HAP-1 (cell line): Measurements from ENCODE around the gene ADGB.
A peak's percentile ranks its signal among the peaks of the same experiment; 100 is the strongest.
"Not testable (repeated sequence)": the region's sequence is repeated elsewhere in the genome, so short reads cannot be mapped to it uniquely, and the experiment has no call there.

ENCODE experiments used
- DNase-seq, 2 experiments: peaks; one replicate each; pipeline ENCODE4 v3.0.0-alpha.2; 2016 to 2020; ENCODE audit warnings: low spot score in 2 of 2
- H3K27me3 ChIP-seq: fragments of 250-450 bp; sonication (Bioruptor Pico); 2 replicates; pipeline ENCODE4 v1.5.1; 2020; ENCODE audit warnings: low read depth, mild to moderate bottlenecking, moderate library complexity
- H3K36me3 ChIP-seq: fragments of 250-450 bp; sonication (Bioruptor Pico); replicated peaks from 2 replicates; pipeline ENCODE4 v1.5.1; 2020; ENCODE audit warnings: mild to moderate bottlenecking
- H3K4me1 ChIP-seq: fragments of 250-450 bp; sonication (Bioruptor Pico); 2 replicates; pipeline ENCODE4 v1.5.1; 2020; ENCODE audit warnings: mild to moderate bottlenecking
- H3K4me3 ChIP-seq: fragments of 250-450 bp; sonication (Bioruptor Pico); 2 replicates; pipeline ENCODE4 v1.5.1; 2020; ENCODE audit warnings: mild to moderate bottlenecking, moderate library complexity
- H3K9me3 ChIP-seq: fragments of 250-450 bp; sonication (Bioruptor Pico); 2 replicates; pipeline ENCODE4 v1.5.1; 2020; ENCODE audit warnings: mild to moderate bottlenecking, moderate library complexity
- in situ Hi-C: fragments of 300-500 bp; cut with MboI; formaldehyde crosslinking; loops from 3 replicates; pipeline ENCODE4 v1.14.3; 2020; ENCODE audit warnings: low sequenced_read_pairs, inconsistent platforms, mixed read lengths

Gene ADGB

GRCh38 chr6:146598772-146599405 is at the start of gene ADGB:
TSS of gene ADGB (plus strand) at chr6:146598972. CDS start at chr6:146599041, 69 bp downstream.
- no peaks in the 10 kb centered on the region for H3K36me3 ChIP-seq
- in situ Hi-C loops, result no loop called here
- H3K4me1 ChIP-seq, result no peaks in the 10 kb centered on the region
- no peak within 1 kb of the TSS for H3K4me3 ChIP-seq
- H3K9me3 ChIP-seq, result no peaks in the 10 kb centered on the region
- peak; percentile 34 to 77 for DNase-seq
- no peaks in the 10 kb centered on the region for H3K27me3 ChIP-seq

GRCh38 chr6:146550911-146551310 is 47.9 kb upstream of the ADGB start:
- no peak for DNase-seq
- Histone ChIP-seq H3K36me3 (no peaks in the 10 kb centered on the region), H3K9me3 (no peaks in the 10 kb centered on the region), H3K4me3 (no peak overlapping the region), H3K4me1 (no peaks in the 10 kb centered on the region), H3K27me3 (no peaks in the 10 kb centered on the region)
- in situ Hi-C loops, result no loop called here

DNA sequence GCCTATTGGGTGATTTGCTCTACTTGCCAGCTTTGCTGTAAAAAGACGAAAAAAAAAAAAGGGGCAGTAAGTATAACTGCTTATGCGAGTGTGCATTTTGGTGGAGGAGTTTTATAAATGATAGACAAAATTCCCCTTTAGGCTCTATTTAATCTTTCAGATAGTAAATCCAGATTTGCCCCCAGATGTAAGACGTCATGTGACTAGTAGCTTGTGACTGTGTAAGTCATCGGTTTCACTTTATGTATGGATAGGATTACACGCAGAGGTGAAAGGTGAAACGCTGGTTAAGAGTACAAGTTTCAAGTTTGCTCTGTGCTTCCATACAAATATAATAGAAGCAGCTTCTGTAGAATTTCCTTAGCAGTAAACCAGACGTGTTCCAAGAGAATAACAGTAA is 47.2 kb upstream of the ADGB start:
- Histone ChIP-seq H3K27me3 (no peaks in the 10 kb centered on the region), H3K9me3 (no peaks in the 10 kb centered on the region), H3K4me1 (no peaks in the 10 kb centered on the region), H3K4me3 (no peak overlapping the region), H3K36me3 (no peaks in the 10 kb centered on the region)
- DNase-seq, result no peak
- in situ Hi-C loops, result no loop called here

DNA sequence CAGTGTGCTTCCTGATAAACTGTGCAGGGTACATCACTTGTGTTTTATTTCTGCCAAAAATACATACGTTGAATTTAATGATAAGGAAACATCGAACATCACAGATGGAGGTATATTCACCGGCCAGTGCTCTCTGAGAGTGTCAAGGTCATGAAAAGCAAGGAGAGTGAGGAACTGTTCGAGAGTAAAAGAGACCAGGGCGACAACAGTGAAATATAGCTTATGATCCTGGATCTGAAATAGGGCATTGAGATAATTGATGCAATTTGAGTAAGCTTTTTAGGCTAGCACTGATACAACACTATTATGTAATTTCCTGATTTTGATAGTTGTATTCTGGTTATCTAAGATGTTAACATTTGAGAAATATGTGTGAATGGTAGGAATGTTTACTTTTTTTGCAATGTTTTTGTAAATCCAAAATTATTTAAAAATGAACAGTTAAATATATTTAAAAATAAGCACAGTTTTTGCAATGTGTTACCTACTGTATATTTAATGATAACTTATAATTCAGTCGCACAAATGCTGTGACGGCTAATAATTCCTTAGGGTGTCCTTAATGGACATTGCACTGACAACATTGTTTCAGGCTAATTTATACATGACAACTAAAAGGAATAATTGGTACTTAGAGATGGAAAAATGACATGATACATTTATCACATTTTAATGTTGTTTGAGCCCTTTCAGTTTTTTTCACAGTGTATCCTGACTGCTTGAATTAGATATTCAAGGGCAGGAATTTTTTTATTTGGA is 45.2 kb upstream of the ADGB start:
- H3K4me3 ChIP-seq, result no peak overlapping the region
- H3K36me3 ChIP-seq, result no peaks in the 10 kb centered on the region
- no peaks in the 10 kb centered on the region for H3K9me3 ChIP-seq
- in situ Hi-C loops, result no loop called here
- H3K4me1 ChIP-seq, result no peaks in the 10 kb centered on the region
- no peak for DNase-seq
- H3K27me3 ChIP-seq, result no peaks in the 10 kb centered on the region

DNA sequence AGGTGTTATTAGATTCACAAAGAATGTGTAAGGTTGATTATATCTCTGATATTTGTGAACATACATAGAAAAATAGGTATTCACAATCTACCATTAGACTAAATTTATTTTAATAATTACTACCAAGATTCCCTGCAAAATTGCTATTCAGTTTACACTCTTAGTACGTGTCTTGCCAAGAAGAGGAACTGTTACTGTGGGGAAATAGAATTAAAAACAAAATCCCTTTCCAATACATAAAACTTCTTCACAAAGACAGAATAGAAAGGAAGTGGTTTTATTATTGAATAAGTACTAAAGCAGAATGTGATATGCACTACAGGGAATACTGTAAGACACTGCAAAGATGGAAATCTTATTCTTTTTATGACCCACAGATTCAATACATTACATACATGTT is 38.2 kb upstream of the ADGB start:
- in situ Hi-C loops, result no loop called here
- no peak overlapping the region for H3K4me3 ChIP-seq
- no peaks in the 10 kb centered on the region for H3K9me3 ChIP-seq
- 0 out of 2 replicates have a peak, but pooled peaks cover 6% of the 10 kb centered on the region for H3K27me3 ChIP-seq
- no peaks in the 10 kb centered on the region for H3K36me3 ChIP-seq
- no peaks in the 10 kb centered on the region for H3K4me1 ChIP-seq
- no peak for DNase-seq

DNA sequence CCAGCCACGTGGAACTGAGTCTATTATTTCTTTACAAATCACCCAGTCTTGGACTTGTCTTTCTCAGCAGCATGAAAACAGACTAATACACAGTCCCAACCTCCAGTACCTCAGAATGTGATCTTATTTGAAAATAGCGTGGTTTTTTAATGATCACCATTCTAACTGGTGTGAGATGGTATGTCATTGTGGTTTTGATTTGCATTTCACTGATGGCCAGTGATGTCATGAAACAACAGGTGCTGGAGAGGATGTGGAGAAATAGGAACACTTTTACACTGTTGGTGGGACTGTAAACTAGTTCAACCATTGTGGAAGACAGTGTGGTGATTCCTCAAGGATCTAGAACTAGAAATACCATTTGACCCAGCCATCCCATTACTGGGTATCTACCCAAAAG is 32.1 kb upstream of the ADGB start:
- H3K36me3 ChIP-seq, in situ Hi-C loops, H3K9me3 ChIP-seq, H3K4me1 ChIP-seq, DNase-seq, H3K27me3 ChIP-seq, H3K4me3 ChIP-seq: not testable (repeated sequence)

DNA sequence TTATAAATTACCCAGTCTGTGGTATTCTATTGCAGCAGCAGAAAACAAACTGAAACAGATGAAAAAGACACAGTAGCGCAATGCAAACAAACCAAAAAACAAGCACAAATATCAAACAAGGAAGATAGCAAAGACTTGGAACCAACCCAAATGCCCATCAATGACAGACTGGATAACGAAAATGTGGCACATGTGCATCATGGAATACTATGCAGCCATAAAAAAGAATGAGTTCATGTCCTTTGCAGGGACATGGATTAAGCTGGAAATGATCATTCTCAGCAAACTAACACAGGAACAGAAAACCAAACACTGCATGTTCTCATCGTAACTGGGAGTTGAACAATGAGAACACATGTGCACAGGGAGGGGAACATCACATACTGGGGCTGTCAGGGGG is 30.2 kb upstream of the ADGB start:
- in situ Hi-C loops, H3K4me1 ChIP-seq, H3K27me3 ChIP-seq, DNase-seq, H3K36me3 ChIP-seq, H3K9me3 ChIP-seq, H3K4me3 ChIP-seq: not testable (repeated sequence)

- no peaks in the 10 kb centered on the region for H3K9me3 ChIP-seq
- no peaks in the 10 kb centered on the region for H3K36me3 ChIP-seq
- in situ Hi-C loops, result no loop called here
- H3K4me3 ChIP-seq, result no peak overlapping the region
- no peaks in the 10 kb centered on the region for H3K27me3 ChIP-seq
- DNase-seq, result no peak
- H3K4me1 ChIP-seq, result no peaks in the 10 kb centered on the region
Measured at GRCh38 chr6:146574211-146574610, 24.6 kb upstream of the ADGB start.

GRCh38 chr6:146578054-146578453 is 20.7 kb upstream of the ADGB start:
- Histone ChIP-seq H3K27me3 (no peaks in the 10 kb centered on the region), H3K9me3 (no peaks in the 10 kb centered on the region), H3K4me3 (no peak overlapping the region), H3K36me3 (no peaks in the 10 kb centered on the region), H3K4me1 (no peaks in the 10 kb centered on the region)
- in situ Hi-C loops, result no loop called here
- DNase-seq, result no peak

- Histone ChIP-seq H3K9me3 (no peaks in the 10 kb centered on the region), H3K4me1 (no peaks in the 10 kb centered on the region), H3K36me3 (no peaks in the 10 kb centered on the region), H3K27me3 (no peaks in the 10 kb centered on the region), H3K4me3 (no peak overlapping the region)
- no peak for DNase-seq
- in situ Hi-C loops, result no loop called here
Measured at GRCh38 chr6:146581968-146582367, 16.8 kb upstream of the ADGB start.

DNA sequence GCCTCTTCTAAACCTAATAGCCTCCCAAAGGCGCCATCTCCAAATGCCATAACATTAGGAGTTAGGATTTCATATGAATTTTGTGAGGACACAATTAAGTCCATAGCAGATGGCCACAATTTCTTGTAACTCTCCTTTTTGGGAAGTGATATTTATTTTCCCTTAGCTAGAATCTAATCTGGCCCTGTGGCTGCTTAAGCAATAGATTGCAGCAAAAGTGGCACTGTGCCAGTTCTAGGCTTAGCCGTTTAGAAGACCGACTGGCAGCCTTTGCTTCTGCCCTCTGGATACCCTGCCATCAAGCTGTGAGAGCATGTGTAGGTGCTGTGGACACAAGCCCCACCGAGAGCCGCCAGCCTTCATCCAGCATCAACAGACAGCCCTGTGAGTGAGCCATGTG is 15.9 kb upstream of the ADGB start:
- no peak overlapping the region for H3K4me3 ChIP-seq
- no peaks in the 10 kb centered on the region for H3K4me1 ChIP-seq
- H3K9me3 ChIP-seq, result no peaks in the 10 kb centered on the region
- DNase-seq, result peak in 1 of 2 experiments; percentile 8
- H3K27me3 ChIP-seq, result no peaks in the 10 kb centered on the region
- H3K36me3 ChIP-seq, result no peaks in the 10 kb centered on the region
- in situ Hi-C loops, result no loop called here

GRCh38 chr6:146583966-146584365 is 14.8 kb upstream of the ADGB start:
- in situ Hi-C loops, result no loop called here
- Histone ChIP-seq H3K36me3 (no peaks in the 10 kb centered on the region), H3K9me3 (no peaks in the 10 kb centered on the region), H3K4me1 (no peaks in the 10 kb centered on the region), H3K27me3 (no peaks in the 10 kb centered on the region), H3K4me3 (no peak overlapping the region)
- no peak for DNase-seq

- Histone ChIP-seq H3K27me3 (no peaks in the 10 kb centered on the region; the same call in 1 of the 2 replicates), H3K4me1 (no peaks in the 10 kb centered on the region), H3K4me3 (no peak overlapping the region), H3K9me3 (no peaks in the 10 kb centered on the region), H3K36me3 (no peaks in the 10 kb centered on the region)
- in situ Hi-C loops, result no loop called here
- no peak for DNase-seq
Measured at GRCh38 chr6:146587459-146587858, 11.3 kb upstream of the ADGB start.

- H3K9me3 ChIP-seq, result no peaks in the 10 kb centered on the region
- no peaks in the 10 kb centered on the region for H3K36me3 ChIP-seq
- in situ Hi-C loops, result no loop called here
- no peak overlapping the region for H3K4me3 ChIP-seq
- DNase-seq, result no peak
- no peaks in the 10 kb centered on the region for H3K4me1 ChIP-seq
- H3K27me3 ChIP-seq, result no peaks in the 10 kb centered on the region; the same call in 1 of the 2 replicates
Measured at GRCh38 chr6:146590492-146590891, 8.3 kb upstream of the ADGB start.
